HG03064 (cell line): ENCODE data around the gene TFAP2B.

ENCODE experiments used
- ATAC-seq: cut with Tn5 transposase; IDR thresholded peaks from one replicate; pipeline ENCODE4 v1.9.1; 2021; ENCODE audit warnings: low read depth; ENCODE audit not compliant: unreplicated experiment

The TFAP2B gene

DNA sequence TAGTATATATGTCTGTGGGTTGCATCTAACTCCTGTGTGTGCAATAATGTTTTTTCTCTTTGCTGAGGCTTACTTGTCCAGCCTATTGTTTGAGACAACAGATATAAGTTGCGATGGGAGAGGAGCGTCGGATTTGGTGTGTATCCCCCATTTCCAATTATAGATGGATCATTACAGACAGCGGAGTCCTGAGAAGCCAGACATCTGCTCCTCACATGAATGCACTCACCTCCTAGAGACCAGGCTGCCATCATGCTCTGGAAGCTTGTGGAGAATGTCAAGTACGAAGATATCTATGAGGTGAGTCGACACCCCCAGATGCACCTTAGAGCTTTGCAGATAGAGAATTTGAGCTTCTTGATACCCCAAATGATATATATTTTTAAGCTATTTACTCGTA is at the start of gene TFAP2B:
TFAP2B (plus strand) TSS at position 199 of the 400 bp plus-strand sequence; CDS start at position 220, 21 bp downstream.
- ATAC-seq: no peak

DNA sequence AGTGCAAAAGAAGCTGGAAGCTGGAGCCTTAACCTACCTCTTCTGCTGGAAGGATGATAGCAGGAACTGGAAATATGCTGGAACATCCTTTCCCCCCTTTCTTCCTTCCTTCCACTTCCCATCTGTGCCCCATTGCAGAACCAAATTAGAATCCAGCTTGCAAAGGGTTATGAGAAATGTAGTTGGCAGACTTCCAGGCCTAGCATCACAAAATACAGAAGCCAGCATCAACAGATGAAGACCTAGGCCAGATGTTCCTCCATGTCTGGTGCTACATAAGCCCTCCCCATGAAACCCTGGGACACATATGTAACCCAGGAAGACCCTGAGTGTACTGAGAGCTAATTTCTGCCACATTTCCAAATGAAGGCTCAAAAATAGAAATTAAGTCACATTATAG is 40.0 kb upstream of the TFAP2B start:
- ATAC-seq: no peak

DNA sequence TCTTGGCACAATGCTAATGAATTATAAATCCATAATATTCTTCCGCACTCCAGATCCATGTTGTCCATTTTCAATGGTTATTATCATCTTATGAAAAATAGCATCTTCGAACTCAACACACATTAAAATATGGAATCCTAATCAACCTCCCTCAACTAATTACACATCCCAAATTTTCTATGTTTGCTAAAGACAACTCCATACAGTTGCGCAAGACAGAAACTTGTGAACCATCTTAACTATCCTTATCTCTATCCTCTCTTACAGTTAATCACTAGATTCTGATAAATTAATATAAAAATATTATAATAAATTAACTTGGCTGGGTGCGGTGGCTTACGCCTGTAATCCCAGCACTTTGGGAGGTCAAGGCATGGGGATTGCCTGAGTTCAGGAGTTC is 38.3 kb upstream of the TFAP2B start:
- ATAC-seq: no peak

DNA sequence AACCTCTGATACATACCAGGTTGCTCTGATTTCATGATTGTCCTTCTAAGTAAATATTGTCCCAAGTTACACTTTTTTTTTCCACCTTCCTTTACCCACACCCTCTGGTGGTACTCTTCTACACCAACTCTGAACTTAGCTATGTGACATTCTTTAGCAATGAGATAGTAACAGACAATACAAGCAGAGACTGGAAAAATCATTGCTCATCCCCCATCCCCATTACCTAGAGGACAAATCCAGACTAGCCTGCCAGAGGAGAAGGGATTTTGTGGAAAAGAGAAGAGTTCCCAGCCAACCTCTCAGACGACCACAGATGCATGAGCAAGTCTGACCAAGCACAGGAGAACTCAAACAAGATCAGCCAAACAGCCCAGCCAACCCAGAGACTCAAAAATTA is 32.8 kb upstream of the TFAP2B start:
- ATAC-seq: no peak

DNA sequence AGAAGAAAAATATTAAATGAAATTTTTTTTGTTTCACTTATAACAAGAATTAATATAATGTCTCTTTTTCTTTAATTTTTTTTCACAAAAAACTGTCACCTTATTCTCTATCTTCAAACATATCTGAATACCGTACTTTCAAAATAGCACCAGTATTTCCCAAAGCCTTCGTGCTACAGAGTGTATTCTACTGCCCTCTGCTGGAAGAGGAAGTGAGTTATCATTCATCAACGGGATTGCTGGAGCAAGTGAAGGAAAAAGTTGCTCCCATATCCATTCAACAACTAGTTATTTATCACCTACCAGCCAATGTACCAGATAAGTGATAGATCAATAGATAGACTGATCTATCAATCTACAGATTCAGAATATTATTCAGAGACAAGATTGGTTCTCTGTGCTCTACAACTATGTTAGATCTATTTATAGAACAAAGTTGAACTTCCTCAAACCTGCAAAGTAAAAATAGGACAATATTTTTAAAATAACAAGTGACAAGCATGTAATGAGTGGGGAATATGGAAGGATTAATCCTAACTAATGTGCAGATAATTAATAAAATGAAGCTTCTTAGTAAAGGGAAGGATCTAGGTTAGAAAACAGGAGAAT is 26.7 kb upstream of the TFAP2B start:
- no peak for ATAC-seq

DNA sequence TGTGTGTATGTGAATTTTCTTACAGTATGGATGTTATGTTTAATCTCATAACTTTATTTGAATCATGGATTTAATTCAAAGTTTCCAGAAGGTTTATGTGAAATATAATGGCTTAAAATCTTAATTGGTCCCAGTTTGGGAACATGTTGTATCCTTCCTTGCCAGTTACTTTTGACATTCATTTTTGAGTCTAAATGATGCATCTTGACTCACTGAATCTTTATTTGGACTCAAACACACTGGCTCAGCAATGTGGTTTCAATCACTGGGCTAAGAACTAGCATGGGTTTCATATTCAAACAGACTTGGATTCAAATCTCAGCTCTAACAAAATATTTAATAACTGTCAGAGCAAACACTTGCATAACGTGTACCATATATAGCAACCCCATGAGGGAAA is 25.9 kb upstream of the TFAP2B start:
- no peak for ATAC-seq

DNA sequence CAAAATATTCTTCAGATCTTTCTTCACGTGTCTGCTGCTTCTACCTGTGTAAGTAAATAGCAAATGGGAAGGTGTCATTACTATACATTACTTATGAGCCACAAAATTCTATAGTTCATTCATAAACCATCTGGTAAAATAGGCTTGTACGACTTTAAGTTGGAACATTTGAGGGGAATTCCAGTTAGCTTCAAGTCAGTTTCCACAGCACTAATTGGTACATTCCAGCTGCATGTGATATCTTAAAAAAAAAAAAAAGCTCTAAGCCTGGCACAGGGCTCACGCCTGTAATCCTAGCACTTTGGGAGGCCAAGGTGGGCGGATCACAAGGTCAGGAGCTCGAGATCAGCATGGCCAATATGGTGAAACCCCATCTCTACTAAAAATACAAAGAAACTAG is 23.1 kb upstream of the TFAP2B start:
- no peak for ATAC-seq

DNA sequence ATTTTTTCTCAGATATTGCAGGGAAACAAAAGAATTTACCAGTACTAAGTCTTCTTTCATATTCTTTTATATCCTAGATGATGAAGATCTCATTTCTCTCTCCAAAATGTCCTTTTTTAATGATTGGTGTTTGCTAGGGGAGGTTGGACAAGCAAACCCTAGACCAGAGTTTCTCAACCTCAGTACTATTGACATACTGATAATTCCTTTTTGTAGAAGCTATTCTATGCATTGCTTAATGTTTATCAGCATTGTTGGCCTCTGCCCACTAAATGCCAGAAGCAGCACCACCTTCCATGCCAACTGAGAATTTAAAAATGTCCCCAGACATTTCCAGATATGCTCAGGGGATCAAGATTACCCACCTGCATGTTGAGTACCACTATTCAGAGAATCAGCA is 14.4 kb upstream of the TFAP2B start:
- no peak for ATAC-seq

DNA sequence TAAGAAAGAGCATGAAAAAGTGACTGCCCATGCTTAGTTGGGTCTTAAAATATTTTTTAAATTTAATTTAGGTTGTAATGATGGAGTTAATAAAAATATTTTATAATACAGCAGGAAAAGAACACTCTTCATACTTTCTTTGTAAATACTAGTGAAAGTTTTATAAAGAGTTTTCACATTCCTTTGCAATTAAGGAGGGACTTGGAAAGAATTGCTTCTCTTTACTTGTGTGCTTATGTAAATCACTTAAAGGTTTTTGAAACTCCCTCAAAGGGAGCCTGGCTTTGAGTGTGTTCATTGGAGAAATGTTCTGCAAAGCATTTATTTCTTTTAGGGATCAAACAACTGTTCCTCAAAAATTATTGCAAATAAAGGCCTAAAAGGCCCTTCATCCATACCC is 11.6 kb upstream of the TFAP2B start:
- ATAC-seq: no peak

DNA sequence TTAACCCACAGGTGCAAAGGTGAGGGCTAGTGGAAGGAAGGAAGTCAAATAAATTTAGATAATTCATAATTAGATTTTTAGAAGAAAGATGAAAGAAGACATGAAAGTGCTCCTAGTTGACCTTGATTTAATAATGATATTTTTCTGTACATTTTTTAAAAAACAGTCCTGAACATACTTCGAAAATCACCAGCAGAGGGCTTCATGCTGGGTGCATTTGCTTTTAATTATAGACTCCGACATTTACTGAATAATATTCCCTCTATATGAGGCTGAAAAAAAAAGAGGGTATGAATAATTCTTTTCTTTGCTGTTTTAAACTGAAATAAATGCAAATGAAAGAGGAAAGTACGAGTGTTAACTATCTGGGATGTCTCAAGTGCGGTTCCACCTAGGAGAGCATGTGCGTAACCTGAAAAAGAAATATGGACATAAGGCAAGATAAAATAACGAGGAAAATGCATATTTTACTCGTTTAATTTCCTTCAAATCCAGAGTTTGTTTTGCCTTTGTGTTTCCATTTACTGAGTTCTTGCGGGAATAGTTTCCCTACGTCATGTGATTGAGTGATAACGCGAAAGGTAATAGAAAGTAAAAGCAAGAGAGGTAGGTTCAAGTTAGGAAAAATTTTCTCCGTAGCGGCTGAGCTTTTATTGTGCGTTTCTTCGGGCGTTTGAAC is 3.1 kb upstream of the TFAP2B start:
- ATAC-seq: peak; percentile 41

DNA sequence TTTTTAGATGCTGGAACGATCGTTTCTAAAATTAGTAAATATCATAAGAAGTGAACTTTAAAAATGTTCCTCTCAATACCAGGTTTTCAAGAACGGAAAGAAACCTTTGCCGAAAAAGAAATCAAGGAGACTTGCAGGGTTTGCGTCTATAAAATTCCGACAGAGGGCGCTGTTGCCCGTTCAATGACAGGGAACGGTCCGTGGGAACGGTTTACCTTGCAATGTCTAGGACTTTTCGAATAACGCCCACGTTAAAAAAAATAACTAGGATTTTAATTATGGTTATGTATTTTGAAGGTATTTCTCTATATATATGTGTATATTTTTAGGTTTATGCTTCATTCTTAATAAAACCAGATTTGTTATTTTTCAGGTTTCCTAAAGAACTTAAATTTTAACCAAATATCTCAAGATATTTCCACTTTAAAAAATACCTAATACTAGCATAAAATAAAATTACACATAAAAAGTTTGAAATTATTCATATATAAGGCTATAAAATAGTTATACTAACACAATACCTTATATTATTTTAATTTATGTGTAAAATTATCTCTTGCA is 2.5 kb upstream of the TFAP2B start:
- ATAC-seq: peak; percentile 73

DNA sequence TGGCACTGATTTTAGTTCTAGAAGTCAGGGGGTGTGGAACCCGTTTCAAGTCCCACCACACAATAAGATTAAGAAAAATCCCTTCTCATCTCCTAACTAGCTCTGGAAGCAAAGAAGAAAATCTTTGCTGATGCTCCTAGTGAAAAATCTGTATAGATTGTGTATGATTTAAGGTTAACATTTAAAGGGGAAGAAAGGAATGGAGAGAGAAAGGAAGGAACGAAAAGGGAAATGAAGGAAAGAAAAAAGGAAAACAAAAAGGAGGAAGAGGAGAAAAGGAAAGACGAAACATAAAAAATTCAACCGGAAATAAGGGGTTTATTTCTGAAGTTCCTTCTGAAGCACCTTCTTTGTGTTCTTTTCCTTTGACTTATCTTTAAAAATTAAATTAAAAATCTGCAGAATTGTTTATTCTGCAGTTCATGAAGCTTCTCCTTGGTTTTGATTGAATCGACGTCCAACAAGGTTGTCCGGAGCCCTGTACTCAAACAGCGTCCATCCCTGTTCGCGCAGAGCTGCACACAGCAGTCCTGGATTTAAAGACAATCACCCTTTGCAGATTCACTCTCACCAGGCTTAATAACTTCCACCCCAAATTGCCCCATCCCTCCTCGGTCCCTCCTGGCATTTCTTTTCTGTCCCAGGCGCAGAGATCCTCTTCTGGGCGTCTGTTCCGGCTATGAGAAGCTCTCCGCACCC is 1.6 kb upstream of the TFAP2B start:
- no peak for ATAC-seq

DNA sequence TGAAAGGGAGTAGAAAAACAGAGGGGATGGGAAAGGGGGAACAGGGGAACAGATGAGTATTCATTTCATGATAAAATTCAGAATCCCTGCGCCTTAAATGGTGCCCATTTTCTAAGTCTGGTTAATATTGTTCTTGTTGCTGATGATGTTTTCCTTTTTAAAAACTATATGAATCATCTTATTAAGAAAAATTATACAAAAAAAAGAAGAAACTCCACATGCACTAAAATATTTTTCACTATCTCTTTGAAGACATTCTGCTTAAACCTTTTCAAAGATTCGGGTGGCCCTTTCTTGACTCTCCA is 1.1 kb upstream of the TFAP2B start:
- no peak for ATAC-seq

DNA sequence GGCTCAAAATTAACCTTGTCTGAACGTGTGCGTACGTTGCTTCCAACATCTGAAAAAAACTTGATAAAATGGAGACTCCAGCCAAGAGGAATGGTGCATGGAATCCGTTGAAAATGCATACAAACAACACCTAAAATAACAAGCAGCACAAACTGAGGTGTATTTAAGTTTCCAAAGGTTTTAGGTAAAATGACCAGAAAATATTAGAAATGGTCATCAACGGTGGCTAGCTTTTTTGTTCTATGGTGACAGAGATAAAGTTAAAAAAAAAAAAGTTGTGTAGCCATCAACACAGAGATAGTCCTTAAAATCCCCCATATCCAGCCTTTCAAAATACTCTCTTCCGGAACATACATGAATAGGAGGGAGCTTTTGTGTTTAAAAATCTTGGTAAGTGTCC is 651 bp upstream of the TFAP2B start:
- no peak for ATAC-seq

DNA sequence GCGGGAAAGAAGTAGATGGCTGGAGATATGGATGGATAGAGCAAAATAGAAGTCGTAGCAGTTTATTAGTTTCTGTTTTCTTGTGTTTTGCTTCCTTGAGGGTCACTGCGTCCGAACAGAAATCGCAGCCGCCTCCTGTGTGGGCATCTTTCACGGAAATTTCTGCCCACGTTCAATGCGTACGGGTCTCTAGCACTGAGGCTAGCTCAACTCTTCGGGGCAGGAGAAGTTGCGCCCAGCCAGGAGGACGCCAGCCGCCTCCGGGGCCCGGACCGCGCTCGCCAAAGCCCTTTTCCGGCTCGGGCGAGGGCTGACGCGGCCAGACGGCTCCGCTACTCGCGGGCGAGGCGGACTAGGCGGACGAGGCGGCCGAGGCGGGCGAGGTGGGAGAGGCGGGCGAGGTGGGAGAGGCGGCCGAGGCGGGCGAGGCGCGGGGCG is 814 bp downstream of the TFAP2B start:
- no peak for ATAC-seq

DNA sequence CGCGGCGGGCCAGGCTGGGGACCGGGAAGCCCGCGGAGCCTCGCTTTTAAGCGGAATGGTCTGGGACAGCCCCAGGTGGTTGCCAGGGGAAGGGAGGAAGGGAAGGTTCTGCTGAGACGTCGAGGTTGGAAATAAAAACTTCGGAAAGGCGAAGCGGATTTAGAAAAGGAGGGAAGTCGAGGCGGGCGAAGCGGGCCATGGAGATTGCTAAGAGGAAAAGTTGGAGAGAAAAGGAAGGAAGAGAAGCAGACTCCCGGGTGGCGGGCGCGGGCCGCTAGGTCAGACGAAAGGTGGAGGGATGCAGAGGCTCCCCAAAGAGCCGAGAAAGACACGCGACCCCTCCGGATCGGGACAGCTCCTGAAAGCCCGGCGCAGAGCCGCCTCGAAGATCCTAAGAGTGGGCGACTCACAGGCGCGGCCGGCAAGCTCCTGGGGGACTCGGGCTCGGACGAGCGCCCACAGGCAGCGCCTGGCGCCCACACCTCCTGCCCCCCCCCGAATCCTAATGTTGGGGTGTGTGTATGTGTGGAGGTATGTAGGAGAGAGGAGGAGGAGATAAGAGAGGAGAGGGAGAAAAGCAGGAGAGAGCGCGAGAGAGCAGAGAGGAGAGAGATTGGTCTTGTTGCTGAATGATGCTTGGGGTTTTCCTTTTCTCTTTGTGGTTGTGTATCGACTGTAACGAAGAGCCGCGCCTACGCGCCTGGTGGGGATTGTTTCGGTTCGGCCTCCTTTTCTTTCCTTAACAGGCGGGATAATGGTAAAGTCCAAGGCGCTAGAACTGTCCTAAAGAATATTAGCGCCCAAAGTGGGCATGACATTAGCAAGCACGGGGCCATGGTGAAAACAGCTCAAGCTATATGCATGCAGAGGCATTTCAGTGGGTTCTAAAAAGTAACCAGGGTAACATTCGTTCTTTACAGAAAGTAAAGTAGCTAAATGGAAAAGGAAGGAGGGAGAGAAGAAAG is 1.5 kb downstream of the TFAP2B start:
- ATAC-seq: no peak

DNA sequence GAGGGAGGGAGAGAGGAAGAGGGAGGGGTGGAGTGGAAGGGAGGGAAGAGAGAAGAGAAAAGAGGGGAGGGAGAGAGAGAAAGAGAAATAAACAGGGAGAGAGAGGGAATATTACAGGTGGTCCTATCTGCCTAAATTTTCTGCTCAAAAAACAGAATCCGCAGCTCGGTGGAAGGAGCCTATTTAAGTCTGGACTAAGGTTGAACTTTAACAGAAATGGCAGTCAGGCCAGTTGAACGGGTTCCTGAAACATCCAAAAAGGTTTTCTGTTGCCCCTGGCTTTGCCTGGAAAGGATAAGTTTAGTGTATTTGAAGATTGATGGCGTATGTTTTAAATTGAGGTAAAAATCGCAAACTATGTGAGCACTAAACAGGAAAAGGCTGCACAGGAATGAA is 2.2 kb downstream of the TFAP2B start:
- no peak for ATAC-seq

DNA sequence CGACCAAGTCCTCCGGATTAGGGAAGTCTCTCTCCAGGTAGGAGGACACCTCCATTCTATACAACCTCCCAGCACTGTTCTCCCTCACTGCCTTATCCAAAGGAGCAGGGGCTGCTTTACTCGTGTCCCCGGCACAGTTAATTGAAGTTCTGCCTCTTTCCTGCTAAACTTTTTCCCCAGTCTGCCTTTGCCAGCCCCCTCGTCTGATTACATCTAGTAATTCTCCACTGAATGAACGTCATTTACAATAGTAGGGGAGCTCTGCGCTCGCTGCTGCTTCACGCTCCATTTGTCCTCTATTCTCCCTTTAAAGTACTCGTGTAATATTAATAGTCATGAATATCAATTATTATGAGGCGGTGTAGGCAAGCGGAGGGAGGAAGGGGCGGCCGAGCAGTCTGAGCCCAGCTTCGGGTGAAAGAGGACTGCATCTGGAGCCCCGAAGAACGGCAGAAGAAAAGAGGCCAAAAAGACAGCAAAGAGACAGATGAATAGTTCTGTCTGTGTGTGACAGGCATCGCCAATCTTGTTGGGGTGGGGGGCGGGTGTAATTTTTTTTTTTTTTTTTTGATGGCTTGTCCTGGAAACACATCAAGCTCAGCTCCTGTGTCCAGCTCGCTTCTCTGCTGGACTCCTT is 2.9 kb downstream of the TFAP2B start:
- no peak for ATAC-seq

DNA sequence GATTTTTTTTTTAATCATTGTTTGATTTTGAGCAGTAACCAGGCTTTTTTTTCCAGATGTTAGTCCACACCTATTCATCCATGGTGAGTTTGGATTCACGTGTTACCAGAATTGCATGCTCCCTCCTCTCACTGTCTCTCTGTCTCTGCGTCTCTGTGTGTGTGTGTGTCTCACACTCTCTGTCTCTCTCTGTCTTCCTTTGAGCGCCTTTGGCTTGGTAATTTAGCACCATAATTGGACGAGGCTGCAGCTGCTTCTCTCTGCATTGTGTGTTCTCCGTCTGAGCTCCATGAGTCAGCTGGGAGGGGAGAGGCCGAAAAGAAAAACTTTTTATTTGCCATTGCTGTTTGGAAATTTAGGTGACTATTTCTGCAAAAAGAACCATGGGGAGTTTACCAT is 3.4 kb downstream of the TFAP2B start:
- ATAC-seq: no peak
